K562 (cell line): ENCODE measurements around the gene MAP4. TPM values are rescaled to one million over a fixed set of nuclear protein-coding genes. Genes with fewer than 3 reads are reported as not detected.

Experiments used
- ATAC-seq: fragments of 200-7000 bp; cut with Tn5 transposase; 3 replicates; pipeline ENCODE4 v1.9.1; 2020; ENCODE audit warnings: moderate library complexity
- BruUV-seq: library from RNA; stranded (reverse); fragments of 400-500 nt; replicated peaks from 2 replicates; lab custom pipeline; 2021; lab: Mats Ljungman, UMichigan
- CTCF ChIA-PET: fragments of 300-600 bp; formaldehyde crosslinking; extraction: SDS; loops from one replicate; lab custom pipeline; 2021; ENCODE audit warnings: low intra/inter-chr PET ratio; lab: Yijun Ruan, JAX
- POLR2A ChIA-PET: fragments of 300-600, 350-650 bp; sonication (Branson Sonifier 250); formaldehyde crosslinking; extraction: SDS; loops from one replicate; lab custom pipeline; 2021; ENCODE audit warnings: antibody characterized with exemption, inconsistent platforms; lab: Yijun Ruan, JAX
- DNase-seq, 4 experiments: peaks; one replicate each; pipeline versions ENCODE4 v3.0.0 to v3.0.0-alpha.2; 2011 to 2018; ENCODE audit warnings: low spot score in 3 of 4, mixed read lengths in 3 of 4; ENCODE audit errors: extremely low read depth in 1 of 4
- FAIRE-seq: peaks from 2 replicates; lab custom pipeline; 2011; peaks lifted over from hg19 to GRCh38; lab: Jason Lieb, UNC
- H2AFZ ChIP-seq: 2 replicates; pipeline ENCODE4 v1.6.0; 2011; ENCODE audit warnings: low read depth, low read length, control low read depth, inconsistent platforms
- H3K27ac ChIP-seq: fragments of 200-600 bp; 3 replicates; pipeline ENCODE4 v1.8.0; 2011; ENCODE audit warnings: low read depth, mild to moderate bottlenecking, control low read depth, inconsistent platforms, low read length, moderate library complexity, mixed read lengths; ENCODE audit errors: extremely low read depth
- H3K27me3 ChIP-seq, 2 experiments: fragments of 300-600 bp in 1 of 2; 2 replicates in 1 of 2; 3 replicates in 1 of 2; pipeline versions ENCODE4 v1.6.0 to v1.8.0; 2011; ENCODE audit warnings: inconsistent platforms in 2 of 2, low read length in 2 of 2, mild to moderate bottlenecking in 1 of 2, mixed read lengths in 1 of 2, moderate library complexity in 1 of 2; ENCODE audit not compliant: control insufficient read depth in 2 of 2, insufficient read depth in 2 of 2
- H3K36me3 ChIP-seq: fragments of 300-600 bp; 3 replicates; pipeline ENCODE4 v1.8.0; 2011; ENCODE audit warnings: mild to moderate bottlenecking, low read length, inconsistent platforms; ENCODE audit not compliant: control insufficient read depth, insufficient read depth
- H3K4me1 ChIP-seq, 2 experiments: fragments of 200-600 bp in 1 of 2; replicated peaks in 1 of 2; 2 replicates in 1 of 2; 3 replicates in 1 of 2; pipeline versions ENCODE4 v1.5.1 to v1.8.0; 2011; ENCODE audit warnings: inconsistent platforms in 2 of 2, low read length in 2 of 2, mild to moderate bottlenecking in 1 of 2, mixed read lengths in 1 of 2, moderate library complexity in 1 of 2; ENCODE audit not compliant: control insufficient read depth in 2 of 2, insufficient read depth in 2 of 2
- H3K4me2 ChIP-seq: 2 replicates; pipeline ENCODE4 v1.6.1; 2011; ENCODE audit warnings: low read length, control low read depth, inconsistent platforms, mixed read lengths; ENCODE audit not compliant: insufficient read depth
- H3K4me3 ChIP-seq: fragments of 200-600 bp; sonication (generic), shearing (Covaris generic); 2 replicates; pipeline ENCODE4 v1.5.1; 2016; ENCODE audit warnings: control low read depth, inconsistent platforms
- H3K79me2 ChIP-seq: fragments of 200-600 bp; 3 replicates; pipeline ENCODE4 v1.8.0; 2011; ENCODE audit warnings: low read length, inconsistent platforms; ENCODE audit not compliant: control insufficient read depth, insufficient read depth
- H3K9ac ChIP-seq, 2 experiments: 2 replicates each; pipeline versions ENCODE4 v1.6.0 to v1.6.1; 2011; ENCODE audit warnings: low read depth in 2 of 2, low read length in 2 of 2, control low read depth in 1 of 2, inconsistent platforms in 1 of 2, mild to moderate bottlenecking in 1 of 2, mixed read lengths in 1 of 2; ENCODE audit not compliant: insufficient read depth in 1 of 2
- H3K9me1 ChIP-seq: one replicate; pipeline ENCODE4 v1.6.0; 2011; ENCODE audit warnings: inconsistent platforms, mild to moderate bottlenecking, low read length, moderate library complexity; ENCODE audit not compliant: control insufficient read depth, insufficient read depth
- H3K9me3 ChIP-seq: replicated peaks from 2 replicates; pipeline ENCODE4 v1.5.1; 2011; ENCODE audit warnings: low read depth, low read length, inconsistent platforms; ENCODE audit not compliant: control insufficient read depth, insufficient read depth
- H4K20me1 ChIP-seq: replicated peaks from 2 replicates; pipeline ENCODE4 v1.6.1; 2011; ENCODE audit warnings: low read length, inconsistent platforms, mixed read lengths; ENCODE audit not compliant: control insufficient read depth, insufficient read depth
- CBFB ChIP-seq: sonication (generic); formaldehyde crosslinking; IDR thresholded peaks from 2 replicates; pipeline ENCODE4 v1.4.0; 2020; ENCODE audit warnings: mild to moderate bottlenecking, missing genetic modification reagents
- CCAR2 ChIP-seq: fragments of 200-400 bp; formaldehyde crosslinking; IDR thresholded peaks from 2 replicates; pipeline ENCODE4 v1.6.1; 2017; ENCODE audit warnings: mild to moderate bottlenecking, low read depth, low read length
- EGR1 ChIP-seq: fragments of 450-650 bp; conservative IDR thresholded peaks from 2 replicates; pipeline ENCODE4 v1.6.1; 2017; ENCODE audit warnings: mild to moderate bottlenecking
- ERF ChIP-seq: fragments of 450-650 bp; formaldehyde crosslinking; IDR thresholded peaks from 2 replicates; pipeline ENCODE4 v1.4.0; 2020; ENCODE audit warnings: mild to moderate bottlenecking, mixed read lengths
- FOXM1 ChIP-seq, 2 experiments: fragments of 450-650 bp in 1 of 2; sonication (generic) in 1 of 2; formaldehyde crosslinking in 1 of 2; IDR thresholded peaks; 2 replicates each; pipeline versions ENCODE4 v1.6.1 to v1.9.0; 2017 to 2022; ENCODE audit warnings: low read depth in 2 of 2, mild to moderate bottlenecking in 2 of 2, missing genetic modification reagents in 1 of 2, moderate library complexity in 1 of 2
- GTF2F1 ChIP-seq: IDR thresholded peaks from 2 replicates; pipeline ENCODE4 v1.6.1; 2011; ENCODE audit warnings: low read depth, low read length, improper control_type of control experiment
- HNRNPK ChIP-seq: fragments of 200-400 bp; formaldehyde crosslinking; IDR thresholded peaks from one replicate; pipeline ENCODE4 v1.6.1; 2018; ENCODE audit warnings: mild to moderate bottlenecking, low read depth, low read length; ENCODE audit not compliant: poor library complexity, severe bottlenecking
- IRF2 ChIP-seq: sonication (generic); formaldehyde crosslinking; IDR thresholded peaks from 2 replicates; pipeline ENCODE4 v1.8.1; 2022; ENCODE audit warnings: mild to moderate bottlenecking, missing genetic modification reagents
- MED1 ChIP-seq: sonication (generic); formaldehyde crosslinking; IDR thresholded peaks from 2 replicates; pipeline ENCODE4 v1.8.1; 2023; ENCODE audit warnings: missing genetic modification reagents, borderline replicate concordance
- PHB ChIP-seq: fragments of 250-450 bp; sonication (Bioruptor Pico); IDR thresholded peaks from 2 replicates; pipeline ENCODE4 v1.5.0; 2021
- PHF20 ChIP-seq: fragments of 450-650 bp; IDR thresholded peaks from 2 replicates; pipeline ENCODE4 v1.6.1; 2018; ENCODE audit not compliant: partially characterized antibody
- SMARCC2 ChIP-seq: fragments of 450-650 bp; IDR thresholded peaks from 2 replicates; pipeline ENCODE4 v1.6.1; 2017; ENCODE audit warnings: antibody characterized with exemption, moderate library complexity, mild to moderate bottlenecking, low read depth
- SP1 ChIP-seq: sonication (generic); formaldehyde crosslinking; IDR thresholded peaks from 2 replicates; pipeline ENCODE4 v1.8.1; 2022; ENCODE audit warnings: mild to moderate bottlenecking, missing genetic modification reagents
- ZC3H8 ChIP-seq: fragments of 450-650 bp; IDR thresholded peaks from 2 replicates; pipeline ENCODE4 v1.6.1; 2017
- ZNF707 ChIP-seq: fragments of 250-450 bp; sonication (Bioruptor Pico); conservative IDR thresholded peaks from 2 replicates; pipeline ENCODE4 v1.8.0; 2022; ENCODE audit warnings: inconsistent platforms, mild to moderate bottlenecking, moderate library complexity
- WGBS: fragments of 100-300 bp; shearing (Covaris generic); methylation state at CpG from one replicate; pipeline ENCODE4 v1.1.6; 2016; ENCODE audit warnings: low coverage, mixed read lengths; ENCODE audit not compliant: insufficient coverage; ENCODE audit errors: missing lambda C conversion rate; 5-methylcytosine and 5-hydroxymethylcytosine counted together
- in situ Hi-C: fragments of 300-500 bp; cut with MboI; formaldehyde crosslinking; loops from 4 replicates; pipeline ENCODE4 v1.15.0; 2018; ENCODE audit warnings: inconsistent platforms, mixed read lengths
- intact Hi-C: fragments of 100-400 bp; cut with micrococcal nuclease; formaldehyde crosslinking; loops from 2 replicates; pipeline ENCODE4 v1.14.2; 2022
- polyA plus RNA-seq, 8 experiments: library from polyadenylated mRNA; depleted of rRNA in 4 of 8; stranded (reverse) in 5 of 8; unstranded in 3 of 8; fragments of >200 nt; fragmentation: Nextera tagmentation in 2 of 8; fragmentation: Illumina TruSeq in 1 of 8; extraction: Ambion mirVana in 2 of 8; extraction: Trizol in 1 of 8; gene quantifications; 2 replicates each; pipeline versions ENCODE4 v1.2.1 to v1.2.3, GENCODE V29; 2011 to 2014; ENCODE audit warnings: inconsistent platforms in 1 of 8, missing spikeins in 1 of 8
- total RNA-seq, 7 experiments: library from RNA; depleted of rRNA in 6 of 7; stranded (reverse); fragments of >200 nt in 6 of 7; fragmentation: Illumina TruSeq in 2 of 7; extraction: Trizol in 2 of 7; gene quantifications; 2 replicates each; pipeline versions ENCODE4 v1.2.1 to v1.2.3, GENCODE V29; 2011 to 2021; ENCODE audit warnings: low replicate concordance in 1 of 7
- TF ChIP-seq, protein P1 (sequence below): sonication (generic); formaldehyde crosslinking; IDR thresholded peaks from 2 replicates; pipeline ENCODE4 v1.8.1; 2023; ENCODE audit warnings: mild to moderate bottlenecking, missing genetic modification reagents, moderate library complexity

MAP4 gene
- total and polyA plus RNA-seq, 9 of the 15 experiments (the other 6 are each of a cell fraction or from before 2014, with no cell fraction given) = 13.3 to 141 (median 36.8) TPM

DNA sequence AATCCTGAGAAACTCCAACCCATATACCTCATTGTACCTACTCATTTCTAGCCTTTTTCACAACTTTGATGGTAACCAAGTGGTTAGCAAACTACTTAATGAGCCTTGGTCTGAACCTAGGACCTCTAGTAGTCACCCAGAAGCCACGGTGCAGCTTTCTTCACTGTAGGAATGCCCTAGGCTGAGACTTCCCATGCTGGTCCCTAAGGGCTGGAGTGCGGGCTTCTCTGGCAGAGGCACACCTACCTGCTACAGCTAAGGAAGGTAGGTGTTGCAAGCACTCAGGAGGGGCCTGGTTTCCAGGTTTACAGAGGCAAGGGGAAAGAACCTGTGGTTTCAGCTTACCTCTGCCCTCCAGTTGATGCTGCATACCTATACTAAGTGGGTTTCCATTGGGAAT, 147.9 kb downstream of the MAP4 start:
- in situ Hi-C loops (loop anchor here (10.0 kb wide), 1 partner anchor 286 kb away; no protein-coding TSS in a partner anchor), intact Hi-C loops (no loop called here)
- no peaks in the 10 kb centered on the region; the same call in 1 of the 2 replicates for H4K20me1 ChIP-seq
- ATAC-seq (no peak), FAIRE-seq (no peak), DNase-seq (no peak)
- TF ChIP-seq SMARCC2 (no peak), IRF2 (0 out of 2 replicates have a peak, but pooled peaks have one; percentile 22)
- 82% methylated on average over 2 of the region's 2 CpGs for WGBS
- H3K79me2 ChIP-seq = no peaks in the 10 kb centered on the region
- no peaks in the 10 kb centered on the region for H3K27me3 ChIP-seq
- POLR2A ChIA-PET = no interaction called here
- no TSS peak for BruUV-seq
- H3K9me1 ChIP-seq = peaks cover 8% of the 10 kb centered on the region
- peaks cover 72% of the 10 kb centered on the region for H3K36me3 ChIP-seq
- no peak overlapping the region for H2AFZ ChIP-seq
- H3K27ac ChIP-seq = no peak overlapping the region
- CTCF ChIA-PET = no interaction called here
- peaks cover 13 to 21% of the 10 kb centered on the region in 2 experiments; a peak in 4 of 5 replicates for H3K4me1 ChIP-seq
- H3K4me2 ChIP-seq = no peak overlapping the region
- H3K9ac ChIP-seq = no peak overlapping the region
- no peaks in the 10 kb centered on the region for H3K9me3 ChIP-seq
- H3K4me3 ChIP-seq = no peak overlapping the region

DNA sequence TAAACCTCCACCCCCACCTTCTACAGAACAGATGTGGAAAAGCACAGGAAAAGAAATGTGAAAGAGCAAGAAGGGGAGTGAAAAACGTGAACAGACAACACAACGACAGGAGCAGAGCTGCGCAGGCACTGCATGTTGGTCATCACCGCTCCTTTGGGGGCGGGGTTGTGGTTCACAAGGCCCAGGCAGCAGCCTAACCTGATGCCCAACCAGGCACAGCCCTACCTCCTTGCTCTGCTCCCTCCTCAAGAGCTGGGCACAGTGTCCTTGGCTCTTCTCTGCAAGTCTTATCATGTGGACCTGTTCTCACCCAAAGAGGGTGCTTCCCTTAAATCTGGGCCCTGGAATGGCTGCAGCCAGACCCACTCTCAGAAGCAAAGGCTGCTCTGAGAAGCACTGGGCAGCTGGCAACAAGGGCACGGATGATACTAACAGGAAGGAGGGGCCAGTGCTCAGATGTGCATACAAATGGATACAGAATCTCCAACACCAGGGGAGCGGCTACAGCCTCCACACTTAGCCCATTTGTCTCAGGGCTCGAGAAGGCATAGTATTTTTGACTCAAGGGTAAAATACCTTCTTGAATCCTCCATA, 148.7 kb downstream of the MAP4 start:
- Histone ChIP-seq H3K4me3 (no peak overlapping the region), H3K36me3 (peaks cover 74% of the 10 kb centered on the region), H3K9ac (peak overlapping the region in 1 of 2 experiments; percentile 24; a peak in 1 of 4 replicates), H3K79me2 (no peaks in the 10 kb centered on the region), H3K9me1 (peaks cover 8% of the 10 kb centered on the region), H4K20me1 (no peaks in the 10 kb centered on the region; the same call in 1 of the 2 replicates), H2AFZ (no peak overlapping the region), H3K4me1 (peaks cover 13 to 21% of the 10 kb centered on the region in 2 experiments; a peak in 4 of 5 replicates), H3K4me2 (no peak overlapping the region), H3K9me3 (no peaks in the 10 kb centered on the region), H3K27me3 (no peaks in the 10 kb centered on the region), H3K27ac (no peak overlapping the region)
- BruUV-seq = no TSS peak
- no peak for DNase-seq
- in situ Hi-C loops (loop anchor here (10.0 kb wide), 1 partner anchor 287 kb away; no protein-coding TSS in a partner anchor), intact Hi-C loops (no loop called here)
- 88% methylated on average over 8 of the region's 8 CpGs for WGBS
- ATAC-seq = no peak
- no peak for FAIRE-seq
- CTCF ChIA-PET = interaction anchor here (0.6 kb wide), 1 partner anchor 20 kb away, joined by 3 read pairs; no protein-coding TSS in a partner anchor
- POLR2A ChIA-PET = no interaction called here
- TF ChIP-seq ZC3H8 (no peak), CCAR2 (no peak), GTF2F1 (no peak), CBFB (CRISPR knock-in tag) (no peak), EGR1 (no peak), PHB (CRISPR knock-in tag) (no peak), SP1 (CRISPR knock-in tag) (no peak), HNRNPK (no peak), MED1 (CRISPR knock-in tag) (no peak), ERF (CRISPR knock-in tag) (no peak), FOXM1 (IDR thresholded peaks at IDR 0.05; ENCODE audit: low read depth) (no peak), FOXM1 (CRISPR knock-in tag; IDR thresholded peaks at IDR 0.05; ENCODE audit: low read depth) (no peak), PHF20 (no peak), ZNF707 (no peak)
- TF ChIP-seq, protein P1, sequence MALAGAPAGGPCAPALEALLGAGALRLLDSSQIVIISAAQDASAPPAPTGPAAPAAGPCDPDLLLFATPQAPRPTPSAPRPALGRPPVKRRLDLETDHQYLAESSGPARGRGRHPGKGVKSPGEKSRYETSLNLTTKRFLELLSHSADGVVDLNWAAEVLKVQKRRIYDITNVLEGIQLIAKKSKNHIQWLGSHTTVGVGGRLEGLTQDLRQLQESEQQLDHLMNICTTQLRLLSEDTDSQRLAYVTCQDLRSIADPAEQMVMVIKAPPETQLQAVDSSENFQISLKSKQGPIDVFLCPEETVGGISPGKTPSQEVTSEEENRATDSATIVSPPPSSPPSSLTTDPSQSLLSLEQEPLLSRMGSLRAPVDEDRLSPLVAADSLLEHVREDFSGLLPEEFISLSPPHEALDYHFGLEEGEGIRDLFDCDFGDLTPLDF (CRISPR knock-in tag) = no peak
